WERI-Rb-1 (cell line): ENCODE data around the gene FGF18.

Experiments used
- DNase-seq: peaks from one replicate; pipeline ENCODE4 v3.0.0-alpha.2; 2020
- H3K27ac ChIP-seq: fragments of 250-450 bp; sonication (Bioruptor Pico); 2 replicates; pipeline ENCODE4 v1.5.1; 2020; ENCODE audit warnings: mild to moderate bottlenecking, moderate library complexity
- H3K27me3 ChIP-seq: fragments of 250-450 bp; sonication (Bioruptor Pico); 2 replicates; pipeline ENCODE4 v1.5.1; 2021; ENCODE audit warnings: mild to moderate bottlenecking, low read depth, moderate library complexity; ENCODE audit not compliant: insufficient read depth, severe bottlenecking
- H3K36me3 ChIP-seq: fragments of 250-450 bp; sonication (Bioruptor Pico); 2 replicates; pipeline ENCODE4 v1.5.1; 2020; ENCODE audit warnings: mild to moderate bottlenecking, moderate library complexity
- H3K4me3 ChIP-seq: 2 replicates; pipeline ENCODE4 v1.5.1; 2011; ENCODE audit warnings: low read depth, mild to moderate bottlenecking, control low read depth, low read length
- H3K9me3 ChIP-seq: fragments of 250-450 bp; sonication (Bioruptor Pico); 2 replicates; pipeline ENCODE4 v1.5.1; 2021; ENCODE audit warnings: mild to moderate bottlenecking, moderate library complexity; ENCODE audit not compliant: severe bottlenecking
- CTCF ChIP-seq: IDR thresholded peaks from 2 replicates; pipeline ENCODE4 v1.5.1; 2011; ENCODE audit warnings: low read depth, mild to moderate bottlenecking, control low read depth, inconsistent platforms, low read length

FGF18 gene

DNA sequence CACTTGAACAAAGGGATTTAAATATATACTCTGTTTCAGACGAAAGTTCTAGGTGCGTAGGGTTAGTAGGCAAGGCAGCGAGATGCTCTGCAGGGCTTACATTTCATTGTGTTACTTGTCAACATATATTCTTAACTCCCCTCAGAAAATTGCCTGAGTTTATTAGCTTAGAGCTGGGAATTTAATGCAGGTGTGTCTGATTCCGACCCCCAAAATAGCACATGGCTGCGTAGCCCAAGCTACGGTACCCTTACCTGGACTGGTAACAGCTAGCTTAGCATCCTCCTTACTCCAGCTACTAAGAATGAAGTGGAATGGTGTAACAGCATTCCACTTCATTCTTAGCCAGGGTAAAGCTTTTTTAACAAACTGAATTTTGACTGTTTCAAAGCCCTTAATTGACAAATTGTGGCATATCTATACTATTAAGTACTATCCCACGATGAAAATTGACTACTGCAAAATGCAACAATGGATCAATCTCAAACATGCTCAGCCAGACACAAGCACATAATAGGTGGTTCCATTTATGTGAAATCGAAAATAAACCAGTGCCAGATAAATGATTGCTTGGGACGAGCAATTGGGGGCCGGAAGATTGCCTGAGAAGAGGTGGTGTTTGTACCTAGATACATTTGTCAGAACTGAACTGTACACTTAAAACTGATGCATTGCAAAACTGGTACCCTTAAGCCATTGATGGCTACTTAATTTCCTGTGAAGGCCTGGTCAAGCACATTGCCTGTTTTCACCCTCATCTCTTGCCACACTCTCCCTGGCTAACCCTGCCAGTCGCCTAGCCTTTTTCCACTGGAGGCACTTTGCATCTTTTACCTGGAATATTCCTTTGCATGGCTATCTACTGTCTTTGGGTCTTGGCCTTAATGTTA, 3.0 kb upstream of the FGF18 start:
- Histone ChIP-seq H3K36me3 (peaks cover 24% of the 10 kb centered on the region), H3K9me3 (no peaks in the 10 kb centered on the region), H3K4me3 (no peak overlapping the region), H3K27me3 (no peaks in the 10 kb centered on the region), H3K27ac (no peak overlapping the region)
- TF ChIP-seq CTCF: no peak
- no peak for DNase-seq

DNA sequence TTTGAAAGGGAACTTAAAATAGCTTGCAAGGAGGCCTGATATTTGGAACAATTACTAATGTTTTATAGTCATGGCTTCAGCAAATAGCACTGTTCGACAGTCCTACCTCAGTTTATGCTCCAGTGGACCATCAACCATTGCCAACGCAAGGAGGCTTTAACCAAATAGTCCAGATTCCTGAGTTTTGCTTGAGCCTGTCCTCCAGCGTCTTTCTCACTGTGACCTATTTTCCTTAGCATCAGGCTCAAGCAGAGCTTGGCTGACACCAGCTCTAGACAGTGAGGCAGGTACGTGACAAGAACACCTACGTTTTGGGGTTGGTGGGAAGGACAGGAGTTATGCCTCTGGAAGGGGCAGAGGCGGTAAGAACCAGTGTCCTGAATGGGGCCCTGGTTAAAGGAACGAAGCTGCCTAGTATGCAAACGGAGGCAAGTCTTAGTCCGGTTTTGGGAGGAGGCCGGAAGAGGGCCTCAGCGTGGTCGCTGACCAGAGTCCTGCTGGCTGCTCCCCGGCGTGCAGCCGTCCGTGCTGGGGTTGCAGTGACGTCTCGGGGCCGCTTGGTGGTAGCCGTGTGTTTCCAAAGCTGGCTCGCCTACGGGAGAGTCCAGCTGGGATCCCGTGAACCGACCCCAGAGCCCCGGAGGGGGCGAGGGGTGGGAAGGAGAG, 998 bp upstream of the FGF18 start:
- DNase-seq: peak; percentile 85

DNA sequence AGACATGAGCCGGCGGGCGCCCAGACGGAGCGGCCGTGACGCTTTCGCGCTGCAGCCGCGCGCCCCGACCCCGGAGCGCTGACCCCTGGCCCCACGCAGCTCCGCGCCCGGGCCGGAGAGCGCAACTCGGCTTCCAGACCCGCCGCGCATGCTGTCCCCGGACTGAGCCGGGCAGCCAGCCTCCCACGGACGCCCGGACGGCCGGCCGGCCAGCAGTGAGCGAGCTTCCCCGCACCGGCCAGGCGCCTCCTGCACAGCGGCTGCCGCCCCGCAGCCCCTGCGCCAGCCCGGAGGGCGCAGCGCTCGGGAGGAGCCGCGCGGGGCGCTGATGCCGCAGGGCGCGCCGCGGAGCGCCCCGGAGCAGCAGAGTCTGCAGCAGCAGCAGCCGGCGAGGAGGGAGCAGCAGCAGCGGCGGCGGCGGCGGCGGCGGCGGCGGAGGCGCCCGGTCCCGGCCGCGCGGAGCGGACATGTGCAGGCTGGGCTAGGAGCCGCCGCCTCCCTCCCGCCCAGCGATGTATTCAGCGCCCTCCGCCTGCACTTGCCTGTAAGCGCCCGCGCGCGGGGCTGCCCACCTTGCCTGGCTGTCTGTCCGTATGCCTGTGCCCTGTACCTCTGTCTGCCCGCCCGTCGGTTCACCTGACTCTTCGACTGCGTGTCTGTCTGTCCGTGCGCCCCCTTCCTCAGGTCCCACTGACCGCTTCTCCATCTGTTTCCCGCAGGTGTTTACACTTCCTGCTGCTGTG, 412 bp downstream of the FGF18 start:
- Histone ChIP-seq H3K9me3 (no peaks in the 10 kb centered on the region), H3K27ac (no peak overlapping the region), H3K27me3 (no peaks in the 10 kb centered on the region), H3K4me3 (peak overlapping the region; percentile 32), H3K36me3 (no peaks in the 10 kb centered on the region)
- 0 out of 2 replicates have a peak, but pooled peaks have one; percentile 3 for TF ChIP-seq CTCF
- peak; percentile 54 for DNase-seq

More for the DNA sequence above, 998 bp upstream of the FGF18 start:
- Histone ChIP-seq H3K36me3 (peaks cover 5% of the 10 kb centered on the region), H3K4me3 (peak overlapping the region; percentile 56), H3K27ac (no peak overlapping the region), H3K27me3 (no peaks in the 10 kb centered on the region), H3K9me3 (no peaks in the 10 kb centered on the region)
- peak; percentile 93 for TF ChIP-seq CTCF

DNA sequence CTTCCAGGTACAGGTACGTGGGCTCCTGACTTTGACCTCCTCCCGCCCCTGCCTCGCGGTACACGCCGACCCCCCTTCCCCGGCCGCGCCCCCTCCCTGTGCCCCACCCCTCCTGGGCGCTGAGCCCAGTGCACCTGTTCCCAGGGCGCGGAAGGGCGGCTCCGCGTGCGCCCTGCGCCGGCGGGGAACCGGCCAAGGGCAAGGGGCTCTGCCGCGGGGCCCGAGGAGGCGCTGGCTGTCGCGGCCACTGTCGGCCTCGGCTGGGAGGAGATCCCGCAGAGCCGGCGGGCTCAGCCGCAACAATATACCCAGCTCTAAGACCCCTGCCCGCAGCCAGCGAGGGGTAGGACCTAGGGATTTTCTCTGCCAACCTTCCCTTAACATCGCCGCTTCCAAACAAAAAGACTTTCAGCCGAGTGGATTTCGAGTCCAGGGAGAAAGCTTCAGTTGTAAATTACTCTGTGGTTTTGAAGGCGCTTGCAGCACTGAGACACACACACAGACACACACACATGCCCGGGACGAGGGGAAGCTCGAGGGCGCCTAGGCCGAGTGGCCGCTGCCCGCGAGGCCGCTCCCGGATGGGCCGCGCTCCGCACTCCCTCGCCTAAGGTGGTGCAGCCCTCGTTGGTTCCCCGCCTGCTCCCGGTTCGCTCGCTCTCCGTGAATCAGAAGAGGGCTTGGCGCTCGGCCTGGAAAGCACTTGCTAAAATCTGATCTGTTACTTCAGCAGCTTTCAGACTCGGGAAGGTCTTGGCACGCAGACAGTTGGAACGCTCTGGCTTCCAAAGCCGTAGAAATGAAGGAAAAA, 1.2 kb downstream of the FGF18 start:
- no peaks in the 10 kb centered on the region for H3K9me3 ChIP-seq
- no peak for DNase-seq
- H3K4me3 ChIP-seq: no peak overlapping the region
- TF ChIP-seq CTCF: no peak
- H3K27ac ChIP-seq: no peak overlapping the region
- no peaks in the 10 kb centered on the region for H3K36me3 ChIP-seq
- H3K27me3 ChIP-seq: no peaks in the 10 kb centered on the region
